D721Med (cell line): ENCODE measurements around the gene DOP1A.

Experiments
- DNase-seq: peaks from one replicate; pipeline ENCODE4 v3.0.0; 2011; ENCODE audit warnings: low spot score; ENCODE audit not compliant: insufficient read length
- FAIRE-seq: peaks from 2 replicates; lab custom pipeline; 2011; peaks lifted over from hg19 to GRCh38; lab: Jason Lieb, UNC
- CTCF ChIP-seq: IDR thresholded peaks from 2 replicates; pipeline ENCODE4 v1.5.1; 2012; ENCODE audit warnings: mild to moderate bottlenecking, control low read depth; ENCODE audit not compliant: insufficient read depth; ENCODE audit errors: missing control alignments

DOP1A gene

GRCh38 chr6:83138118-83138722, 70.7 kb downstream of the DOP1A start:
- FAIRE-seq: no peak
- no peak for DNase-seq
- no peak for TF ChIP-seq CTCF

- FAIRE-seq (no peak), DNase-seq (no peak)
- no peak for TF ChIP-seq CTCF
Observed at GRCh38 chr6:83138758-83139157, 71.3 kb downstream of the DOP1A start.

DNA sequence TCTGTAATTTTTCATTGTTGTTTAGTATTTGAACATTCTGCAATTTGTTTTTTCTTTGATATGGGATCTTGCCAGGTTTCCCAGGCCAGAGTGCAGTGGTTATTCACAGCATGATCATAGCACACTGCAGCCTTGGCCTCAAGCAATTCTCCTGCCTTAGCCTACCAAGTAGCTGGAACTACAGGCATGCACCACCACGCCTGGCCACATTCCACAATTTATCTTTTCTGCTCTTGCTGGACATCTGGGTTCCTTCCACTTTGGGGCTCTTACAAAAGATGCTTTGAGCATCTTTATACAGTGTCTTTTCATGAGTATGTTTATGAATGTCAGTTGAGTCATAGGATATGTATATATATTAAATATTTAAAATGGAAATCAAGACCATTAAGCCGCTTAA, 83.6 kb downstream of the DOP1A start:
- no peak for FAIRE-seq
- DNase-seq: no peak
- no peak for TF ChIP-seq CTCF

GRCh38 chr6:83152913-83153312, 85.4 kb downstream of the DOP1A start:
- no peak for TF ChIP-seq CTCF
- DNase-seq (no peak), FAIRE-seq (peak; percentile 71)

GRCh38 chr6:83153883-83154521, 86.5 kb downstream of the DOP1A start:
- no peak for DNase-seq
- FAIRE-seq: peak; percentile 92
- no peak for TF ChIP-seq CTCF

DNA sequence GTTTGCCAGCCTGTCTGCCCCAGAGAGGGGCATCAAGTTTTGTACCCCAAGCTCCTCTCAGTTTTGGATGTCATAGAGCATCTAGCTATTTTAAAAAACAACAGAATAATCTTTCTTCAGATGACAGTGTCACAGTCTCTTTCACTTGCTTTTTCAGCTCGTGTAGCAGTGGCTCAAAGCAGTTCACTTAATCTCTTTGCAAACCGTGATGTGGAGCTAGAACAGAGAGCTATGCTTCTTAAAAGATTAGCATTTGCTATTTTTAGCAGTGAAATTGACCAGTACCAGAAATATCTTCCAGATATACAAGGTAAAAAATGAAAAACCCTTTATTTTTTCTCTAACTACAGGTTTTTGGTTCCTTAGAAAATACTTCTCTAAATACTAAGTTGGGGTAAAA, 88.3 kb downstream of the DOP1A start:
- no peak for DNase-seq
- no peak for TF ChIP-seq CTCF
- FAIRE-seq: peak; percentile 92

GRCh38 chr6:83160167-83160566, 92.7 kb downstream of the DOP1A start:
- TF ChIP-seq CTCF: no peak
- no peak for DNase-seq
- FAIRE-seq: no peak
